GM21526 (cell line): ENCODE results near the gene CCDC12.

Experiments used
- ATAC-seq: cut with Tn5 transposase; IDR thresholded peaks from one replicate; pipeline ENCODE4 v1.9.1; 2021; ENCODE audit warnings: moderate library complexity; ENCODE audit not compliant: unreplicated experiment, low FRiP score

The CCDC12 gene

GRCh38 chr3:46883054-46883829, 93.3 kb downstream of the CCDC12 start:
- no peak for ATAC-seq

GRCh38 chr3:46882377-46883053, 94.0 kb downstream of the CCDC12 start:
- ATAC-seq, result no peak

- no peak for ATAC-seq
These were observed 94.8 kb downstream of the CCDC12 start for GRCh38 chr3:46881596-46882376.

- ATAC-seq, result no peak
These were observed 95.5 kb downstream of the CCDC12 start for GRCh38 chr3:46880884-46881595.

GRCh38 chr3:46878781-46879436, 97.6 kb downstream of the CCDC12 start:
- ATAC-seq, result no peak

- no peak for ATAC-seq
These were observed 99.0 kb downstream of the CCDC12 start, which contains the start of gene PTH1R for GRCh38 chr3:46877406-46878125. Gene PTH1R (plus strand): TSS chr3:46877721. CDS start chr3:46883560, 5,839 bp downstream.

- ATAC-seq, result no peak
These were observed 99.9 kb downstream of the CCDC12 start for GRCh38 chr3:46876313-46877300.

- no peak for ATAC-seq
These were observed 101.0 kb downstream of the CCDC12 start for GRCh38 chr3:46875560-46875959.

GRCh38 chr3:46874430-46874829, 102.1 kb downstream of the CCDC12 start:
- ATAC-seq, result no peak

GRCh38 chr3:46873521-46873920, 103.0 kb downstream of the CCDC12 start:
- no peak for ATAC-seq
